ENCODE data around the gene SLC22A4.

Gene SLC22A4

GRCh38 chr5:132300577-132301343 is 6.6 kb downstream of the SLC22A4 start:
- DNase-seq, result no peak

GRCh38 chr5:132301344-132302271 is 7.4 kb downstream of the SLC22A4 start:
- no peak for DNase-seq

GRCh38 chr5:132302413-132302812 is 8.2 kb downstream of the SLC22A4 start:
- no peak for DNase-seq

- DNase-seq, result no peak
Measured at GRCh38 chr5:132303589-132303988, 9.4 kb downstream of the SLC22A4 start.

- no peak for DNase-seq
Measured at GRCh38 chr5:132305420-132305819, 11.2 kb downstream of the SLC22A4 start.

GRCh38 chr5:132308701-132309100 is 14.5 kb downstream of the SLC22A4 start:
- DNase-seq, result no peak

- no peak for DNase-seq
Measured at GRCh38 chr5:132309679-132310078, 15.5 kb downstream of the SLC22A4 start.

GRCh38 chr5:132310141-132310834 is 16.1 kb downstream of the SLC22A4 start:
- DNase-seq, result no peak

GRCh38 chr5:132313366-132313765 is 19.2 kb downstream of the SLC22A4 start:
- no peak for DNase-seq

GRCh38 chr5:132313961-132314432 is 19.8 kb downstream of the SLC22A4 start:
- no peak for DNase-seq

GRCh38 chr5:132315529-132316067 is 21.4 kb downstream of the SLC22A4 start:
- no peak for DNase-seq

- DNase-seq, result no peak
Measured at GRCh38 chr5:132319975-132320374, 25.8 kb downstream of the SLC22A4 start.

GRCh38 chr5:132321109-132321721 is 27.0 kb downstream of the SLC22A4 start:
- no peak for DNase-seq

- no peak for DNase-seq
Measured at GRCh38 chr5:132322266-132322665, 28.1 kb downstream of the SLC22A4 start.

- no peak for DNase-seq
Measured at GRCh38 chr5:132323202-132323601, 29.0 kb downstream of the SLC22A4 start.

- DNase-seq, result no peak
Measured at GRCh38 chr5:132325691-132326090, 31.5 kb downstream of the SLC22A4 start.

- DNase-seq, result no peak
Measured at GRCh38 chr5:132327252-132327955, 33.2 kb downstream of the SLC22A4 start.

GRCh38 chr5:132334812-132335211 is 40.6 kb downstream of the SLC22A4 start:
- no peak for DNase-seq

GRCh38 chr5:132335402-132335801 is 41.2 kb downstream of the SLC22A4 start:
- no peak for DNase-seq

GRCh38 chr5:132339502-132339901 is 45.3 kb downstream of the SLC22A4 start:
- DNase-seq, result no peak
